HFFc6 (cell line): ENCODE results near the gene CCDC194. TPM values are rescaled to one million over a fixed set of nuclear protein-coding genes. Genes with fewer than 3 reads are reported as not detected.

ENCODE experiments used
- DNase-seq: peaks from one replicate; pipeline ENCODE4 v3.0.0-alpha.2; 2018
- H3K27ac Mint-ChIP-seq: 2 replicates; pipeline ENCODE4 v1.8.0; 2020; ENCODE audit warnings: mild to moderate bottlenecking, mixed read lengths
- H3K27me3 Mint-ChIP-seq: 2 replicates; pipeline ENCODE4 v1.8.0; 2021; ENCODE audit warnings: mild to moderate bottlenecking, moderate library complexity, mixed read lengths; ENCODE audit not compliant: insufficient read depth
- H3K36me3 Mint-ChIP-seq: 2 replicates; pipeline ENCODE4 v1.8.0; 2021; ENCODE audit warnings: low read depth, mixed read lengths
- H3K4me1 Mint-ChIP-seq: 2 replicates; pipeline ENCODE4 v1.8.0; 2020; ENCODE audit warnings: low read depth, mixed read lengths
- H3K4me3 Mint-ChIP-seq: 2 replicates; pipeline ENCODE4 v1.8.0; 2020; ENCODE audit warnings: mild to moderate bottlenecking, moderate library complexity, mixed read lengths
- H3K9me3 Mint-ChIP-seq: 2 replicates; pipeline ENCODE4 v1.8.0; 2020; ENCODE audit warnings: mild to moderate bottlenecking, mixed read lengths
- CTCF ChIP-seq: fragments of 200-600 bp; sonication (generic); IDR thresholded peaks from 2 replicates; pipeline ENCODE4 v1.5.0; 2021; ENCODE audit warnings: antibody characterized with exemption, mild to moderate bottlenecking
- total RNA-seq, 6 experiments: library from RNA; stranded (reverse); fragmentation: NEBNext Ultra II Directional; extraction: Animal tissue kit (Norgen Biotek cat#: 25700); gene quantifications; 2 replicates in 1 of 6; 3 replicates in 5 of 6; pipeline ENCODE4 v1.2.3, GENCODE V29; 2021

CCDC194 gene
- total RNA-seq, 6 experiments from 2014 or later: not detected

GRCh38 chr19:17431417-17431816, 37.4 kb upstream of the CCDC194 start:
- TF ChIP-seq CTCF: no peak
- Mint-ChIP-seq H3K4me1 (no peaks in the 10 kb centered on the region), H3K27me3 (peaks cover 3% of the 10 kb centered on the region), H3K9me3 (no peaks in the 10 kb centered on the region), H3K27ac (no peak overlapping the region), H3K4me3 (no peak overlapping the region), H3K36me3 (no peaks in the 10 kb centered on the region)
- DNase-seq: no peak

GRCh38 chr19:17429641-17430113, 35.7 kb upstream of the CCDC194 start:
- H3K9me3 Mint-ChIP-seq: no peaks in the 10 kb centered on the region
- no peak for DNase-seq
- no peak for TF ChIP-seq CTCF
- H3K27ac Mint-ChIP-seq: no peak overlapping the region
- peaks cover 3% of the 10 kb centered on the region for H3K27me3 Mint-ChIP-seq
- no peaks in the 10 kb centered on the region for H3K4me1 Mint-ChIP-seq
- H3K36me3 Mint-ChIP-seq: no peaks in the 10 kb centered on the region
- H3K4me3 Mint-ChIP-seq: no peak overlapping the region

- no peak for DNase-seq
- Mint-ChIP-seq H3K4me1 (peaks cover 6% of the 10 kb centered on the region), H3K9me3 (no peaks in the 10 kb centered on the region), H3K27ac (no peak overlapping the region), H3K36me3 (no peaks in the 10 kb centered on the region), H3K4me3 (no peak overlapping the region), H3K27me3 (peaks cover 3% of the 10 kb centered on the region)
- peak; percentile 58 for TF ChIP-seq CTCF
These were observed 30.9 kb upstream of the CCDC194 start for GRCh38 chr19:17424743-17425365.

GRCh38 chr19:17423429-17424208, 29.6 kb upstream of the CCDC194 start:
- Mint-ChIP-seq H3K4me3 (no peak overlapping the region), H3K9me3 (no peaks in the 10 kb centered on the region), H3K4me1 (peaks cover 16% of the 10 kb centered on the region), H3K27me3 (no peaks in the 10 kb centered on the region; the same call in 1 of the 2 replicates), H3K27ac (no peak overlapping the region), H3K36me3 (no peaks in the 10 kb centered on the region)
- DNase-seq: no peak
- no peak for TF ChIP-seq CTCF

- DNase-seq: no peak
- no peak for TF ChIP-seq CTCF
- H3K9me3 Mint-ChIP-seq: no peaks in the 10 kb centered on the region
- H3K27ac Mint-ChIP-seq: no peak overlapping the region
- H3K4me3 Mint-ChIP-seq: no peak overlapping the region
- H3K4me1 Mint-ChIP-seq: peaks cover 17% of the 10 kb centered on the region
- H3K36me3 Mint-ChIP-seq: no peaks in the 10 kb centered on the region
- H3K27me3 Mint-ChIP-seq: no peaks in the 10 kb centered on the region; the same call in 1 of the 2 replicates
These were observed 27.9 kb upstream of the CCDC194 start for GRCh38 chr19:17421942-17422341.
